H1 (cell line): ENCODE data around the gene STRN4. TPM values are rescaled to one million over a fixed set of nuclear protein-coding genes. Genes with fewer than 3 reads are reported as not detected.

Experiments
- CTBP2 ChIP-seq: IDR thresholded peaks from 2 replicates; pipeline ENCODE4 v1.7.0; 2011; ENCODE audit warnings: borderline replicate concordance, mild to moderate bottlenecking, moderate library complexity, mixed read lengths, low read length; ENCODE audit not compliant: insufficient read depth, insufficient read length
- FOSL1 ChIP-seq: IDR thresholded peaks from 2 replicates; pipeline ENCODE4 v1.6.1; 2011; ENCODE audit warnings: mild to moderate bottlenecking, low read depth, low read length, moderate library complexity; ENCODE audit not compliant: insufficient read depth
- GTF2F1 ChIP-seq: IDR thresholded peaks from 2 replicates; pipeline ENCODE4 v1.6.1; 2012; ENCODE audit warnings: low read depth, low read length, improper control_type of control experiment, borderline replicate concordance
- USF2 ChIP-seq: IDR thresholded peaks from 2 replicates; pipeline ENCODE4 v1.6.1; 2011; ENCODE audit warnings: low read length, improper control_type of control experiment
- polyA plus RNA-seq, 7 experiments: library from polyadenylated mRNA; depleted of rRNA in 3 of 7; stranded (reverse) in 5 of 7; unstranded in 2 of 7; fragments of >200 nt in 5 of 7; fragments of 200-250 nt in 2 of 7; gene quantifications; 1 replicate in 5 of 7; 2 replicates in 1 of 7; 4 replicates in 1 of 7; pipeline versions ENCODE4 v1.2.1 to v1.2.3, GENCODE V29; 2011 to 2013; ENCODE audit warnings: missing spikeins in 2 of 7, mixed read lengths in 2 of 7
- total RNA-seq: library from RNA; stranded (reverse); fragmentation: NEBNext Ultra II Directional; extraction: Animal tissue kit (Norgen Biotek cat#: 25700); gene quantifications from 2 replicates; pipeline ENCODE4 v1.2.1, GENCODE V29; 2021

Gene STRN4
- total and polyA plus RNA-seq, 2 of the 8 experiments (the other 6 are each of a cell fraction or from before 2014, with no cell fraction given) = 120 to 187 TPM

- TF ChIP-seq FOSL1 (no peak), GTF2F1 (no peak), CTBP2 (no peak), USF2 (no peak)
These were observed 45.7 kb upstream of the STRN4 start (continued) for GRCh38 chr19:46791944-46792343.
